SK-N-SH (cell line): ENCODE measurements around the gene LMBR1.

Source experiments
- RAD21 ChIP-seq: IDR thresholded peaks from 2 replicates; pipeline ENCODE4 v1.6.1; 2012; ENCODE audit warnings: mild to moderate bottlenecking, low read length
- RCOR1 ChIP-seq: fragments of 150-350 bp; IDR thresholded peaks from 2 replicates; pipeline ENCODE4 v1.6.1; 2017; ENCODE audit warnings: antibody characterized with exemption, low read length
- SMC3 ChIP-seq: IDR thresholded peaks from 2 replicates; pipeline ENCODE4 v1.6.1; 2012; ENCODE audit warnings: low read depth, low read length, improper control_type of control experiment
- YY1 ChIP-seq: IDR thresholded peaks from 2 replicates; pipeline ENCODE4 v1.4.0; 2012; ENCODE audit warnings: low read depth, mild to moderate bottlenecking
- TF ChIP-seq, protein P1 (sequence below): fragments of 200-600 bp; sonication (generic); IDR thresholded peaks from 2 replicates; pipeline ENCODE4 v1.6.1; 2017; ENCODE audit warnings: antibody characterized with exemption, mild to moderate bottlenecking, moderate library complexity
- TF ChIP-seq, protein P2 (sequence below): IDR thresholded peaks from 2 replicates; pipeline ENCODE4 v1.4.0; 2012; ENCODE audit warnings: low read depth

DNA sequence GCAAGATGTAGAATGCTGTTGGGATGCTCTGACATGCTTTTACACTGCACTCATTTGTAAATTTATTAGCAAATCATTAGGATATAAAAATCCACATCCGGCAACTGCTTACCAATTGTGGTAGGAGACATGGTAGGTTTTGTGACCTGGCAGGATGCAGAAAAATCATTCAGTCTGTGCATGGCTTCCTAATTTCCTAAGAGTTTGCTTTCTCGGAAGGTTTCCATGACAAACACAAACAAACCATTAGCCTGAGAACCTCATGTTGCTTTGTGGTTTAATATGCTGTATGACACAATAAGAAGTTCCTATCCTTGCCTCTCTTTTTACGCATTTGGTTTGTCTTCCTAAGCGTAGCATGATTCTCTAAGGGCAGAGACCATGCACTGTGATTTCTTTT lies 14.7 kb upstream of the LMBR1 start:
- no peak for TF ChIP-seq RAD21
- TF ChIP-seq, protein P1, sequence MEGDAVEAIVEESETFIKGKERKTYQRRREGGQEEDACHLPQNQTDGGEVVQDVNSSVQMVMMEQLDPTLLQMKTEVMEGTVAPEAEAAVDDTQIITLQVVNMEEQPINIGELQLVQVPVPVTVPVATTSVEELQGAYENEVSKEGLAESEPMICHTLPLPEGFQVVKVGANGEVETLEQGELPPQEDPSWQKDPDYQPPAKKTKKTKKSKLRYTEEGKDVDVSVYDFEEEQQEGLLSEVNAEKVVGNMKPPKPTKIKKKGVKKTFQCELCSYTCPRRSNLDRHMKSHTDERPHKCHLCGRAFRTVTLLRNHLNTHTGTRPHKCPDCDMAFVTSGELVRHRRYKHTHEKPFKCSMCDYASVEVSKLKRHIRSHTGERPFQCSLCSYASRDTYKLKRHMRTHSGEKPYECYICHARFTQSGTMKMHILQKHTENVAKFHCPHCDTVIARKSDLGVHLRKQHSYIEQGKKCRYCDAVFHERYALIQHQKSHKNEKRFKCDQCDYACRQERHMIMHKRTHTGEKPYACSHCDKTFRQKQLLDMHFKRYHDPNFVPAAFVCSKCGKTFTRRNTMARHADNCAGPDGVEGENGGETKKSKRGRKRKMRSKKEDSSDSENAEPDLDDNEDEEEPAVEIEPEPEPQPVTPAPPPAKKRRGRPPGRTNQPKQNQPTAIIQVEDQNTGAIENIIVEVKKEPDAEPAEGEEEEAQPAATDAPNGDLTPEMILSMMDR = no peak
- TF ChIP-seq, protein P2, sequence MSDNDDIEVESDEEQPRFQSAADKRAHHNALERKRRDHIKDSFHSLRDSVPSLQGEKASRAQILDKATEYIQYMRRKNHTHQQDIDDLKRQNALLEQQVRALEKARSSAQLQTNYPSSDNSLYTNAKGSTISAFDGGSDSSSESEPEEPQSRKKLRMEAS = no peak
- TF ChIP-seq RCOR1 = no peak
- TF ChIP-seq SMC3 = no peak
- TF ChIP-seq YY1 = no peak
